BJ (cell line): Measurements from ENCODE around the gene HAP1. TPM values are rescaled to one million over a fixed set of nuclear protein-coding genes. Genes with fewer than 3 reads are reported as not detected.
"Not testable (repeated sequence)": the region's sequence is repeated elsewhere in the genome, so short reads cannot be mapped to it uniquely, and the experiment has no call there.

Experiments used
- CTCF ChIA-PET: fragments of 350-600 bp; formaldehyde crosslinking; extraction: SDS; loops from one replicate; lab custom pipeline; 2021; ENCODE audit warnings: antibody characterized with exemption, inconsistent platforms; lab: Yijun Ruan, JAX
- POLR2A ChIA-PET: fragments of 300-600 bp; sonication (Branson Sonifier 250); formaldehyde crosslinking; extraction: SDS; loops from one replicate; lab custom pipeline; 2021; ENCODE audit warnings: antibody characterized with exemption; lab: Charles Lee
- DNase-seq: peaks from one replicate; pipeline ENCODE4 v3.0.0-alpha.2; 2011; ENCODE audit warnings: low read depth
- H3K27me3 ChIP-seq: 2 replicates; pipeline ENCODE4 v1.6.0; 2011; ENCODE audit warnings: low read length; ENCODE audit not compliant: control insufficient read depth, insufficient read depth
- H3K36me3 ChIP-seq: 2 replicates; pipeline ENCODE4 v1.5.1; 2011; ENCODE audit warnings: low read length; ENCODE audit not compliant: control insufficient read depth, insufficient read depth
- H3K4me3 ChIP-seq: 2 replicates; pipeline ENCODE4 v1.5.1; 2011; ENCODE audit warnings: low read depth, mild to moderate bottlenecking, control low read depth, low read length
- CTCF ChIP-seq: IDR thresholded peaks from 2 replicates; pipeline ENCODE4 v1.5.1; 2011; ENCODE audit warnings: low read depth, mild to moderate bottlenecking, control low read depth, inconsistent platforms, low read length, moderate library complexity; ENCODE audit not compliant: insufficient read depth
- polyA plus RNA-seq: library from polyadenylated mRNA; depleted of rRNA; stranded (reverse); fragments of >200 nt; gene quantifications from 2 replicates; pipeline ENCODE4 v1.2.3, GENCODE V29; 2011

Gene HAP1
- polyA plus RNA-seq, 1 experiment = 0.10 TPM

GRCh38 chr17:41707803-41708669 is 26.4 kb downstream of the HAP1 start:
- Histone ChIP-seq H3K4me3 (no peak overlapping the region), H3K36me3 (no peaks in the 10 kb centered on the region), H3K27me3 (peaks cover 8% of the 10 kb centered on the region; the same call in 1 of the 2 replicates)
- POLR2A ChIA-PET = no interaction called here
- CTCF ChIA-PET = interaction anchor here (0.6 to 3.1 kb wide), 6 partner anchors 10 to 81 kb away, joined by 3 to 18 read pairs (median 4); no protein-coding TSS in a partner anchor
- DNase-seq = no peak
- TF ChIP-seq CTCF = no peak

- DNase-seq = no peak
- Histone ChIP-seq H3K4me3 (no peak overlapping the region), H3K27me3 (no peaks in the 10 kb centered on the region), H3K36me3 (no peaks in the 10 kb centered on the region)
- CTCF ChIA-PET = interaction anchor here (0.9 to 3.2 kb wide), 7 partner anchors 8 to 16 kb away, joined by 3 to 12 read pairs (median 5); no protein-coding TSS in a partner anchor
- no peak for TF ChIP-seq CTCF
- POLR2A ChIA-PET = no interaction called here
Observed at GRCh38 chr17:41705271-41705991, 29.0 kb downstream of the HAP1 start.

- no peaks in the 10 kb centered on the region for H3K36me3 ChIP-seq
- ChIA-PET POLR2A (no interaction called here), CTCF (no interaction called here)
Observed at GRCh38 chr17:41702712-41703111, 31.7 kb downstream of the HAP1 start.

GRCh38 chr17:41700843-41701242 is 33.6 kb downstream of the HAP1 start:
- H3K36me3 ChIP-seq, H3K27me3 ChIP-seq, POLR2A ChIA-PET, CTCF ChIA-PET, DNase-seq, H3K4me3 ChIP-seq: not testable (repeated sequence)

More at GRCh38 chr17:41702712-41703111, 31.7 kb downstream of the HAP1 start:
- DNase-seq = no peak
- no peak for TF ChIP-seq CTCF
- H3K4me3 ChIP-seq = no peak overlapping the region
- no peaks in the 10 kb centered on the region for H3K27me3 ChIP-seq

GRCh38 chr17:41697122-41697962 is 37.1 kb downstream of the HAP1 start:
- no peak overlapping the region for H3K4me3 ChIP-seq
- DNase-seq = no peak
- CTCF ChIA-PET = interaction anchor here (0.9 to 1.1 kb wide), 2 partner anchors 8 to 15 kb away, joined by 3 to 5 read pairs; partner anchors contain the start of gene GAST
- no peak for TF ChIP-seq CTCF
- H3K27me3 ChIP-seq = no peaks in the 10 kb centered on the region
- POLR2A ChIA-PET = no interaction called here
- H3K36me3 ChIP-seq = peaks cover 7% of the 10 kb centered on the region
